ENCODE data around the gene ELAC1. TPM values are rescaled to one million over a fixed set of nuclear protein-coding genes. Genes with fewer than 3 reads are reported as not detected.

ELAC1 gene
- total and polyA plus RNA-seq, 2 experiments from 2014 or later = 2.8 to 3.2 TPM

DNA sequence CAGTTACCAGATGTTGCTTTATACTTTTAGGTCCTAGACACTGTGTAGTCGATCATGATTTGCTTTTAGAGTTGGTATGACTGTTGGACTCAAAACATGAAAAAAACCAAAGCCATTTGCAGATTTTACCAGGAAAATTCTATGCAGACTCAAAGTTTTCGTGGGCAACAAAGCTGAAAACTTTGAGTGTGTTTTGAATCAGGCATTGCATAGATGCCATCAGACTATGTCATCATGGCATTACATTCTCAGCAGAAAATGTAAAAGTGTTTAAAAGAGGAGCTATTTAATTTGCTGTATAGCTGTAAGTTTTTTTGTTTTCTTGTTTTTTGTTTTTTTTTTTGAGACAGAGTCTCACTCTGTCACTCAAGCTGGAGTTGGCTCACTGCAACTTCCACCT, 43.5 kb upstream of the ELAC1 start (continued):
- TF ChIP-seq, protein P1, sequence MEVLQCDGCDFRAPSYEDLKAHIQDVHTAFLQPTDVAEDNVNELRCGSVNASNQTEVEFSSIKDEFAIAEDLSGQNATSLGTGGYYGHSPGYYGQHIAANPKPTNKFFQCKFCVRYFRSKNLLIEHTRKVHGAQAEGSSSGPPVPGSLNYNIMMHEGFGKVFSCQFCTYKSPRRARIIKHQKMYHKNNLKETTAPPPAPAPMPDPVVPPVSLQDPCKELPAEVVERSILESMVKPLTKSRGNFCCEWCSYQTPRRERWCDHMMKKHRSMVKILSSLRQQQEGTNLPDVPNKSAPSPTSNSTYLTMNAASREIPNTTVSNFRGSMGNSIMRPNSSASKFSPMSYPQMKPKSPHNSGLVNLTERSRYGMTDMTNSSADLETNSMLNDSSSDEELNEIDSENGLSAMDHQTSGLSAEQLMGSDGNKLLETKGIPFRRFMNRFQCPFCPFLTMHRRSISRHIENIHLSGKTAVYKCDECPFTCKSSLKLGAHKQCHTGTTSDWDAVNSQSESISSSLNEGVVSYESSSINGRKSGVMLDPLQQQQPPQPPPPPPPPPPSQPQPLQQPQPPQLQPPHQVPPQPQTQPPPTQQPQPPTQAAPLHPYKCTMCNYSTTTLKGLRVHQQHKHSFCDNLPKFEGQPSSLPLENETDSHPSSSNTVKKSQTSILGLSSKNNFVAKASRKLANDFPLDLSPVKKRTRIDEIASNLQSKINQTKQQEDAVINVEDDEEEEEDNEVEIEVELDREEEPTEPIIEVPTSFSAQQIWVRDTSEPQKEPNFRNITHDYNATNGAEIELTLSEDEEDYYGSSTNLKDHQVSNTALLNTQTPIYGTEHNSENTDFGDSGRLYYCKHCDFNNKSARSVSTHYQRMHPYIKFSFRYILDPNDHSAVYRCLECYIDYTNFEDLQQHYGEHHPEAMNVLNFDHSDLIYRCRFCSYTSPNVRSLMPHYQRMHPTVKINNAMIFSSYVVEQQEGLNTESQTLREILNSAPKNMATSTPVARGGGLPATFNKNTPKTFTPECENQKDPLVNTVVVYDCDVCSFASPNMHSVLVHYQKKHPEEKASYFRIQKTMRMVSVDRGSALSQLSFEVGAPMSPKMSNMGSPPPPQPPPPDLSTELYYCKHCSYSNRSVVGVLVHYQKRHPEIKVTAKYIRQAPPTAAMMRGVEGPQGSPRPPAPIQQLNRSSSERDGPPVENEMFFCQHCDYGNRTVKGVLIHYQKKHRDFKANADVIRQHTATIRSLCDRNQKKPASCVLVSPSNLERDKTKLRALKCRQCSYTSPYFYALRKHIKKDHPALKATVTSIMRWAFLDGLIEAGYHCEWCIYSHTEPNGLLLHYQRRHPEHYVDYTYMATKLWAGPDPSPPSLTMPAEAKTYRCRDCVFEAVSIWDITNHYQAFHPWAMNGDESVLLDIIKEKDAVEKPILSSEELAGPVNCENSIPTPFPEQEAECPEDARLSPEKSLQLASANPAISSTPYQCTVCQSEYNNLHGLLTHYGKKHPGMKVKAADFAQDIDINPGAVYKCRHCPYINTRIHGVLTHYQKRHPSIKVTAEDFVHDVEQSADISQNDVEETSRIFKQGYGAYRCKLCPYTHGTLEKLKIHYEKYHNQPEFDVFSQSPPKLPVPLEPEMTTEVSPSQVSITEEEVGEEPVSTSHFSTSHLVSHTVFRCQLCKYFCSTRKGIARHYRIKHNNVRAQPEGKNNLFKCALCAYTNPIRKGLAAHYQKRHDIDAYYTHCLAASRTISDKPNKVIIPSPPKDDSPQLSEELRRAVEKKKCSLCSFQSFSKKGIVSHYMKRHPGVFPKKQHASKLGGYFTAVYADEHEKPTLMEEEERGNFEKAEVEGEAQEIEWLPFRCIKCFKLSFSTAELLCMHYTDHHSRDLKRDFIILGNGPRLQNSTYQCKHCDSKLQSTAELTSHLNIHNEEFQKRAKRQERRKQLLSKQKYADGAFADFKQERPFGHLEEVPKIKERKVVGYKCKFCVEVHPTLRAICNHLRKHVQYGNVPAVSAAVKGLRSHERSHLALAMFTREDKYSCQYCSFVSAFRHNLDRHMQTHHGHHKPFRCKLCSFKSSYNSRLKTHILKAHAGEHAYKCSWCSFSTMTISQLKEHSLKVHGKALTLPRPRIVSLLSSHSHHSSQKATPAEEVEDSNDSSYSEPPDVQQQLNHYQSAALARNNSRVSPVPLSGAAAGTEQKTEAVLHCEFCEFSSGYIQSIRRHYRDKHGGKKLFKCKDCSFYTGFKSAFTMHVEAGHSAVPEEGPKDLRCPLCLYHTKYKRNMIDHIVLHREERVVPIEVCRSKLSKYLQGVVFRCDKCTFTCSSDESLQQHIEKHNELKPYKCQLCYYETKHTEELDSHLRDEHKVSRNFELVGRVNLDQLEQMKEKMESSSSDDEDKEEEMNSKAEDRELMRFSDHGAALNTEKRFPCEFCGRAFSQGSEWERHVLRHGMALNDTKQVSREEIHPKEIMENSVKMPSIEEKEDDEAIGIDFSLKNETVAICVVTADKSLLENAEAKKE (CRISPR knock-in tag; IDR thresholded peaks at IDR 0.05) = no peak
- TF ChIP-seq, protein P2, sequence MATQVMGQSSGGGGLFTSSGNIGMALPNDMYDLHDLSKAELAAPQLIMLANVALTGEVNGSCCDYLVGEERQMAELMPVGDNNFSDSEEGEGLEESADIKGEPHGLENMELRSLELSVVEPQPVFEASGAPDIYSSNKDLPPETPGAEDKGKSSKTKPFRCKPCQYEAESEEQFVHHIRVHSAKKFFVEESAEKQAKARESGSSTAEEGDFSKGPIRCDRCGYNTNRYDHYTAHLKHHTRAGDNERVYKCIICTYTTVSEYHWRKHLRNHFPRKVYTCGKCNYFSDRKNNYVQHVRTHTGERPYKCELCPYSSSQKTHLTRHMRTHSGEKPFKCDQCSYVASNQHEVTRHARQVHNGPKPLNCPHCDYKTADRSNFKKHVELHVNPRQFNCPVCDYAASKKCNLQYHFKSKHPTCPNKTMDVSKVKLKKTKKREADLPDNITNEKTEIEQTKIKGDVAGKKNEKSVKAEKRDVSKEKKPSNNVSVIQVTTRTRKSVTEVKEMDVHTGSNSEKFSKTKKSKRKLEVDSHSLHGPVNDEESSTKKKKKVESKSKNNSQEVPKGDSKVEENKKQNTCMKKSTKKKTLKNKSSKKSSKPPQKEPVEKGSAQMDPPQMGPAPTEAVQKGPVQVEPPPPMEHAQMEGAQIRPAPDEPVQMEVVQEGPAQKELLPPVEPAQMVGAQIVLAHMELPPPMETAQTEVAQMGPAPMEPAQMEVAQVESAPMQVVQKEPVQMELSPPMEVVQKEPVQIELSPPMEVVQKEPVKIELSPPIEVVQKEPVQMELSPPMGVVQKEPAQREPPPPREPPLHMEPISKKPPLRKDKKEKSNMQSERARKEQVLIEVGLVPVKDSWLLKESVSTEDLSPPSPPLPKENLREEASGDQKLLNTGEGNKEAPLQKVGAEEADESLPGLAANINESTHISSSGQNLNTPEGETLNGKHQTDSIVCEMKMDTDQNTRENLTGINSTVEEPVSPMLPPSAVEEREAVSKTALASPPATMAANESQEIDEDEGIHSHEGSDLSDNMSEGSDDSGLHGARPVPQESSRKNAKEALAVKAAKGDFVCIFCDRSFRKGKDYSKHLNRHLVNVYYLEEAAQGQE (IDR thresholded peaks at IDR 0.05; ENCODE audit: unreplicated experiment) = no peak
- TF ChIP-seq NANOG (IDR thresholded peaks at IDR 0.05; ENCODE audit: borderline replicate concordance) (no peak), CREB1 (CRISPR knock-in tag; IDR thresholded peaks at IDR 0.05; ENCODE audit: low read depth) (no peak), EZH2 (IDR thresholded peaks at IDR 0.05; ENCODE audit: low read depth, unreplicated experiment) (no peak)
- TF ChIP-seq, protein P3, sequence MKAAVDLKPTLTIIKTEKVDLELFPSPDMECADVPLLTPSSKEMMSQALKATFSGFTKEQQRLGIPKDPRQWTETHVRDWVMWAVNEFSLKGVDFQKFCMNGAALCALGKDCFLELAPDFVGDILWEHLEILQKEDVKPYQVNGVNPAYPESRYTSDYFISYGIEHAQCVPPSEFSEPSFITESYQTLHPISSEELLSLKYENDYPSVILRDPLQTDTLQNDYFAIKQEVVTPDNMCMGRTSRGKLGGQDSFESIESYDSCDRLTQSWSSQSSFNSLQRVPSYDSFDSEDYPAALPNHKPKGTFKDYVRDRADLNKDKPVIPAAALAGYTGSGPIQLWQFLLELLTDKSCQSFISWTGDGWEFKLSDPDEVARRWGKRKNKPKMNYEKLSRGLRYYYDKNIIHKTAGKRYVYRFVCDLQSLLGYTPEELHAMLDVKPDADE (IDR thresholded peaks at IDR 0.05) = no peak
